ENCODE data around the gene PEX7. TPM values are rescaled to one million over a fixed set of nuclear protein-coding genes. Genes with fewer than 3 reads are reported as not detected.

The PEX7 gene
- total RNA-seq, 4 donors from 2014 or later = 5.0 to 10.7 (median 8.8) TPM

GRCh38 chr6:136783021-136783420, 39.4 kb upstream of the PEX7 start:
- no peaks in the 10 kb centered on the region for H3K36me3 ChIP-seq
- no peak overlapping the region for H3K27ac ChIP-seq
- TF ChIP-seq CTCF (IDR thresholded peaks at IDR 0.05) (no peak), POLR2A (IDR thresholded peaks at IDR 0.05) (no peak), EP300 (IDR thresholded peaks at IDR 0.05) (no peak)
- no peaks in the 10 kb centered on the region for H3K9me3 ChIP-seq
- H3K27me3 ChIP-seq = no peaks in the 10 kb centered on the region
- H3K4me1 ChIP-seq = peaks cover 0 to 42% (median 21%) of the 10 kb centered on the region in 4 donors
- no peak overlapping the region for H3K4me3 ChIP-seq
- no peak for DNase-seq (ENCODE audit: low spot score in 2 of 2)
- WGBS, 2 donors = 96 to 97% methylated on average over 6 of the region's 6 CpGs

GRCh38 chr6:136783495-136784270, 38.7 kb upstream of the PEX7 start:
- peaks cover 0 to 42% (median 23%) of the 10 kb centered on the region in 4 donors for H3K4me1 ChIP-seq
- WGBS, 2 donors = 79 to 83% methylated on average over 9 of the region's 9 CpGs
- DNase-seq (ENCODE audit: low spot score in 2 of 2) = no peak
- TF ChIP-seq EP300 (IDR thresholded peaks at IDR 0.05) (peak in 1 of 2 donors; percentile 36), CTCF (IDR thresholded peaks at IDR 0.05) (peak in 1 of 5 experiments; percentile 5), POLR2A (IDR thresholded peaks at IDR 0.05) (no peak)
- no peaks in the 10 kb centered on the region for H3K9me3 ChIP-seq
- peak overlapping the region in 1 of 4 donors; percentile 23 for H3K27ac ChIP-seq
- no peaks in the 10 kb centered on the region for H3K36me3 ChIP-seq
- H3K4me3 ChIP-seq = peak overlapping the region in 1 of 4 donors; percentile 5
- H3K27me3 ChIP-seq = no peaks in the 10 kb centered on the region

DNA sequence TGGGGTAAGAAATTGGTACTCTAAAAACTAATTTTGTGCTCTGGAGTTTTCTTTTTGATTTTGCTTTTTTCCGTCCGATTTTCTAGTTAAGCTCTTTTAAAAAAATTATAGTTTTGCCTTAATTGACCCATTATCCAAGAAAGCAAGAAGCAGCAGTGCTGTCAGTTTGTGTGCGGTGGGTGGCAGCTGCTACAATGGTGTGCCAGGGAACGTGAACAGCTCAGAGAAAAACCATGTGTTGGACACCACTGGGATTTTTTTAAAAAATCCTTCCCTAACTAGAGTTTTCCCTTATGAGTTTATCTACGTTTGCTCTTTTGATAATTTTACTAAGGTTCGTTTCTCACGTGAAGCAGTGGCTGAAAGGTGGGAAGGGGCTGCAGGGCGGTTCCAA, 38.1 kb upstream of the PEX7 start:
- WGBS, 2 donors = 80 to 86% methylated on average over 8 of the region's 8 CpGs
- Histone ChIP-seq H3K9me3 (no peaks in the 10 kb centered on the region), H3K4me3 (peak overlapping the region in 1 of 4 donors; percentile 5), H3K4me1 (peaks cover 0 to 44% (median 25%) of the 10 kb centered on the region in 4 donors), H3K27ac (no peak overlapping the region), H3K36me3 (no peaks in the 10 kb centered on the region), H3K27me3 (no peaks in the 10 kb centered on the region)
- no peak for DNase-seq (ENCODE audit: low spot score in 2 of 2)
- TF ChIP-seq CTCF (IDR thresholded peaks at IDR 0.05) = no peak
- no peak for TF ChIP-seq POLR2A (IDR thresholded peaks at IDR 0.05)
- no peak for TF ChIP-seq EP300 (IDR thresholded peaks at IDR 0.05)

DNA sequence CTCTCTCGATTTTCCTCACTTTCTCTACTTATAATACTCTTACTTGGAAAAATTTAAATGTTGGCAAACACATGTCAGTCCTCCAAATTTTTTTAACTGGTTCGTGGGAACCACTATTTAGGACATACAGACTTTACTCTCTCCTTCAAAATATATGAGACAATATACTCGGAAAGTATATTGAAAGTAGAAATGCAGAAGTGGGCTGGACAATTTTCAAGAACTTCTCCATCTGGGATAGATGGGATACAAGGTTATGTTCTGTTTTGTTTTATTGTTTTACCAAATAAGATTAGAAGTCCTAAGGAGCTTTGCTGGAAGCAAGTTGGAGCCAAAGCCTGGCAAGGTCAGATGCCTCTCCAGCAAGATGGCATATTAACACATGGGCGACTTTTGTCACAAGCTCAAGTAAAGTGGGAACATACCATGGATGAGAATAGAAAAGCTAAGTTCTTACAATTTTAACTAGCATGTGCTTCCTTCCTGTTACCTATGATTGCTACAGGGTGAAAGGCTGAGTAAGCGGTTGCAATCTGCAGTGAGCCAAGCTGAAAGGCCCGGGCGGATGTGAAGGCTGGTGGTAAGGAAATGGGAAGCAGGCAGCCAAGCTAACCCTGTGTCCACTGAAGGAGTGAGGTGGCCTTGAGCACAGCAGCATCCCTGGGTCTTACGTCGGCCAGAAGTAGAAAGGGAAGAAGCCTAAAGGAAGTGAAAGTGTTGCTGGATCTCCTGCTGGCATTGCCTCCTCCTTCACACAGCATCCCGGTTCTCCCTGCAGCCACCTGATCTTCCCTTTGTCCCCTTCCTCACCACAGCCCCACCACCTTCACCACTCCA, 37.3 kb upstream of the PEX7 start:
- peak overlapping the region in 1 of 4 donors; percentile 5 for H3K4me3 ChIP-seq
- H3K36me3 ChIP-seq = no peaks in the 10 kb centered on the region
- no peaks in the 10 kb centered on the region for H3K9me3 ChIP-seq
- peak overlapping the region in 2 of 4 donors; percentile 3 to 14 for H3K27ac ChIP-seq
- WGBS, 2 donors = 70 to 72% methylated on average over 10 of the region's 10 CpGs
- TF ChIP-seq POLR2A (IDR thresholded peaks at IDR 0.05) (no peak), EP300 (IDR thresholded peaks at IDR 0.05) (peak in 1 of 2 donors; percentile 49)
- H3K27me3 ChIP-seq = no peaks in the 10 kb centered on the region
- DNase-seq (ENCODE audit: low spot score in 2 of 2) = peak in 1 of 2 donors; percentile 21
- H3K4me1 ChIP-seq = peaks cover 0 to 52% (median 26%) of the 10 kb centered on the region in 4 donors

DNA sequence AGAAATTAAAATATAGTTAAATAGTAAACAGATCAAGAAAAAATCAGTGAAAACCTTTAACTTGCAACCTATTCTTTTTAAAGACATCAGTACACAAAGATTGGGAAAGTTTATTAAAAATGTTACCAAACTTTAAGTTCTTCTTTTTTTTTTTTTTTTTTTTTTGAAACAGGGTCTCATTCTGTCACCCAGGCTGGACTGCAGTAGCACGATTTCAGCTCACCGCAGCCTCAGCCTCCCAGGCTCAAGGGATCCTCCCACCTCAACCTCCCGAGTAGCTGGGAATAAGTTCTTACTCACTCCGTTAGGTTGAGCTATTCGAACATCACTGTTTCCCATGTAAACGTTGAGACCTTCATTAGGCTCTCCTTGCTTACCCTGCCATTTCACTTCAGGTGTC, 35.7 kb upstream of the PEX7 start:
- TF ChIP-seq CTCF (IDR thresholded peaks at IDR 0.05) = no peak
- TF ChIP-seq EP300 (IDR thresholded peaks at IDR 0.05) = no peak
- no peak for TF ChIP-seq POLR2A (IDR thresholded peaks at IDR 0.05)
- peak overlapping the region in 1 of 4 donors; percentile 36 for H3K27ac ChIP-seq
- no peaks in the 10 kb centered on the region for H3K27me3 ChIP-seq
- H3K4me3 ChIP-seq = no peak overlapping the region
- 85% methylated on average over 6 of the region's 6 CpGs for WGBS, 2 donors
- H3K36me3 ChIP-seq = no peaks in the 10 kb centered on the region
- H3K4me1 ChIP-seq = peaks cover 0 to 66% (median 28%) of the 10 kb centered on the region in 4 donors
- H3K9me3 ChIP-seq = no peaks in the 10 kb centered on the region
- DNase-seq (ENCODE audit: low spot score in 2 of 2) = no peak

Measured in tibial nerve (tissue), 4 donors.